DND-41 (cell line): ENCODE measurements around the gene MBP.

ENCODE experiments used
- EZH2 ChIP-seq: IDR thresholded peaks from 3 replicates; pipeline ENCODE4 v1.6.1; 2012; ENCODE audit warnings: borderline replicate concordance, low read depth, mild to moderate bottlenecking, moderate library complexity, low read length, inconsistent platforms; ENCODE audit not compliant: severe bottlenecking
- TF ChIP-seq, protein P1 (sequence below): IDR thresholded peaks from 2 replicates; pipeline ENCODE4 v1.5.1; 2012; ENCODE audit warnings: borderline replicate concordance, low read length, moderate library complexity, mild to moderate bottlenecking; ENCODE audit not compliant: poor library complexity, severe bottlenecking; ENCODE audit errors: extremely low read depth

DNA sequence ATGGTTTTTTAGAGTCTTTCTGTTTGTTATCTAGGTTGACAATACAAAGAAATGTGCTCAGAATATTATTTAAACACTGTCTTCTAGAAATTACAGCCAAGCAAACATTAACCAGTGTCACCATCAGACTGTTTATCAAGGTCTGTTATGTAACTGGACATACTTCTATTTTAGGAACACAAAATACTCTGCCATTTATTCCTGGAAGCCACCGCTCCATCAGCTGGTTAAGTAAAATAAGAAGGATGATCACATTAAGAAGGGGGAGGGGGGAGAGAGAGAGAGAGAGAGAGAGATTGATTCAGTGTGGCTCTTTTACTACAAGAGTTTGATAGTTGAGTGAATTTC, 47.9 kb downstream of the MBP start:
- TF ChIP-seq, protein P1, sequence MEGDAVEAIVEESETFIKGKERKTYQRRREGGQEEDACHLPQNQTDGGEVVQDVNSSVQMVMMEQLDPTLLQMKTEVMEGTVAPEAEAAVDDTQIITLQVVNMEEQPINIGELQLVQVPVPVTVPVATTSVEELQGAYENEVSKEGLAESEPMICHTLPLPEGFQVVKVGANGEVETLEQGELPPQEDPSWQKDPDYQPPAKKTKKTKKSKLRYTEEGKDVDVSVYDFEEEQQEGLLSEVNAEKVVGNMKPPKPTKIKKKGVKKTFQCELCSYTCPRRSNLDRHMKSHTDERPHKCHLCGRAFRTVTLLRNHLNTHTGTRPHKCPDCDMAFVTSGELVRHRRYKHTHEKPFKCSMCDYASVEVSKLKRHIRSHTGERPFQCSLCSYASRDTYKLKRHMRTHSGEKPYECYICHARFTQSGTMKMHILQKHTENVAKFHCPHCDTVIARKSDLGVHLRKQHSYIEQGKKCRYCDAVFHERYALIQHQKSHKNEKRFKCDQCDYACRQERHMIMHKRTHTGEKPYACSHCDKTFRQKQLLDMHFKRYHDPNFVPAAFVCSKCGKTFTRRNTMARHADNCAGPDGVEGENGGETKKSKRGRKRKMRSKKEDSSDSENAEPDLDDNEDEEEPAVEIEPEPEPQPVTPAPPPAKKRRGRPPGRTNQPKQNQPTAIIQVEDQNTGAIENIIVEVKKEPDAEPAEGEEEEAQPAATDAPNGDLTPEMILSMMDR = no peak
- no peak for TF ChIP-seq EZH2
